Esophagus squamous epithelium (tissue), 5 donors: ENCODE results near the gene SGPP1. TPM values are rescaled to one million over a fixed set of nuclear protein-coding genes. Genes with fewer than 3 reads are reported as not detected.

Experiments used
- DNase-seq: peaks from one replicate; lab custom pipeline; 2025; lab: John Stamatoyannopoulos, UW
- H3K27ac ChIP-seq, 4 donors: fragments of 200-600 bp; sonication (generic); one replicate each; pipeline ENCODE4 v1.5.1; 2016 to 2019; ENCODE audit warnings: mild to moderate bottlenecking in 1 of 4
- H3K27me3 ChIP-seq, 4 donors: fragments of 200-600 bp; sonication (generic); 1 replicate in 3 of 4; 2 replicates in 1 of 4; pipeline versions ENCODE4 v1.5.1 to v1.6.0; 2017 to 2021; ENCODE audit warnings: antibody characterized with exemption in 1 of 4
- H3K36me3 ChIP-seq, 3 donors: fragments of 200-600 bp; sonication (generic); one replicate each; pipeline ENCODE4 v1.5.1; 2016 to 2019
- H3K4me1 ChIP-seq, 3 donors: fragments of 200-600 bp; sonication (generic); one replicate each; pipeline ENCODE4 v1.5.1; 2017 to 2019
- H3K4me3 ChIP-seq, 4 donors: fragments of 200-600 bp; sonication (generic); 1 replicate in 3 of 4; 2 replicates in 1 of 4; pipeline ENCODE4 v1.5.1; 2016 to 2019; ENCODE audit warnings: mild to moderate bottlenecking in 2 of 4, moderate library complexity in 1 of 4
- H3K9me3 ChIP-seq, 3 donors: fragments of 200-600 bp; sonication (generic); one replicate each; pipeline ENCODE4 v1.5.1; 2016 to 2019
- CTCF ChIP-seq, 6 experiments: fragments of 450-650 bp in 4 of 6; fragments of 200-600 bp in 2 of 6; sonication (generic) in 2 of 6; IDR thresholded peaks; one replicate each; pipeline ENCODE4 v1.5.1; 2016 to 2019; ENCODE audit warnings: antibody characterized with exemption in 6 of 6, mild to moderate bottlenecking in 4 of 6, moderate library complexity in 4 of 6
- POLR2A ChIP-seq, 4 donors: fragments of 450-650 bp; IDR thresholded peaks; one replicate each; pipeline ENCODE4 v1.6.1; 2017; ENCODE audit warnings: antibody characterized with exemption in 4 of 4, mild to moderate bottlenecking in 4 of 4, moderate library complexity in 3 of 4
- WGBS, 2 donors: methylation state at CpG; one replicate each; pipeline ENCODE4 v1.1.5; 2018; 5-methylcytosine and 5-hydroxymethylcytosine counted together
- intact Hi-C: fragments of 100-400 bp; cut with DNase I; formaldehyde crosslinking; loops from one replicate; pipeline ENCODE4 v1.15.0; 2022
- total RNA-seq, 4 donors: library from RNA; depleted of rRNA; stranded (reverse); fragments of >200 nt; gene quantifications; one replicate each; pipeline ENCODE4 v1.1.0, GENCODE V29; 2016
- donor health status: DM: yes; HTN: yes; CAD: no.

Gene SGPP1
- total RNA-seq, 4 donors from 2014 or later, result 5.8 to 15.7 (median 14.6) TPM

GRCh38 chr14:63766611-63767010, 38.7 kb upstream of the SGPP1 start:
- H3K36me3 ChIP-seq, result no peaks in the 10 kb centered on the region
- no peak for DNase-seq
- intact Hi-C loops, result loop anchor here (10.0 kb wide), 2 partner anchors 132 to 382 kb away; no protein-coding TSS in a partner anchor
- TF ChIP-seq CTCF (IDR thresholded peaks at IDR 0.05) (no peak), POLR2A (IDR thresholded peaks at IDR 0.05) (no peak)
- peaks cover 0 to 6% (median 0%) of the 10 kb centered on the region in 3 donors for H3K4me1 ChIP-seq
- H3K9me3 ChIP-seq, result no peaks in the 10 kb centered on the region
- H3K27me3 ChIP-seq, result no peaks in the 10 kb centered on the region
- no peak overlapping the region for H3K4me3 ChIP-seq
- no peak overlapping the region for H3K27ac ChIP-seq
- WGBS, 2 donors, result 48 to 53% methylated on average over 3 of the region's 3 CpGs

- Histone ChIP-seq H3K27ac (no peak overlapping the region), H3K9me3 (no peaks in the 10 kb centered on the region), H3K27me3 (no peaks in the 10 kb centered on the region), H3K4me3 (no peak overlapping the region), H3K36me3 (no peaks in the 10 kb centered on the region), H3K4me1 (peaks cover 0 to 6% (median 0%) of the 10 kb centered on the region in 3 donors)
- no peak for DNase-seq
- TF ChIP-seq POLR2A (IDR thresholded peaks at IDR 0.05) (no peak), CTCF (IDR thresholded peaks at IDR 0.05) (no peak)
- 85 to 87% methylated on average over 4 to 6 of the region's 6 CpGs for WGBS, 2 donors
- intact Hi-C loops, result loop anchor here (10.0 kb wide), 2 partner anchors 130 to 380 kb away; no protein-coding TSS in a partner anchor
These were observed 36.8 kb upstream of the SGPP1 start for GRCh38 chr14:63764620-63765139.

- Histone ChIP-seq H3K4me1 (peaks cover 0 to 4% (median 0%) of the 10 kb centered on the region in 3 donors), H3K27ac (no peak overlapping the region), H3K36me3 (no peaks in the 10 kb centered on the region), H3K27me3 (no peaks in the 10 kb centered on the region), H3K9me3 (no peaks in the 10 kb centered on the region), H3K4me3 (no peak overlapping the region)
- intact Hi-C loops, result loop anchor here (10.0 kb wide), 2 partner anchors 129 to 379 kb away; no protein-coding TSS in a partner anchor
- WGBS, 2 donors, result 69 to 74% methylated on average over 4 to 5 of the region's 5 CpGs
- no peak for DNase-seq
- TF ChIP-seq POLR2A (IDR thresholded peaks at IDR 0.05) (no peak), CTCF (IDR thresholded peaks at IDR 0.05) (no peak)
These were observed 36.2 kb upstream of the SGPP1 start for GRCh38 chr14:63764103-63764502.

- 83 to 86% methylated on average over 24 to 26 of the region's 26 CpGs for WGBS, 2 donors
- Histone ChIP-seq H3K9me3 (no peaks in the 10 kb centered on the region), H3K4me3 (no peak overlapping the region), H3K4me1 (no peaks in the 10 kb centered on the region), H3K27me3 (no peaks in the 10 kb centered on the region), H3K36me3 (no peaks in the 10 kb centered on the region), H3K27ac (no peak overlapping the region)
- intact Hi-C loops, result loop anchor here (10.0 kb wide), 2 partner anchors 127 to 377 kb away; no protein-coding TSS in a partner anchor
- TF ChIP-seq CTCF (IDR thresholded peaks at IDR 0.05), result no peak
- TF ChIP-seq POLR2A (IDR thresholded peaks at IDR 0.05), result no peak
- DNase-seq, result no peak
These were observed 33.7 kb upstream of the SGPP1 start for GRCh38 chr14:63761351-63762117.

GRCh38 chr14:63760014-63760413, 32.1 kb upstream of the SGPP1 start:
- no peak overlapping the region for H3K4me3 ChIP-seq
- intact Hi-C loops, result loop anchor here (10.0 kb wide), 2 partner anchors 125 to 375 kb away; no protein-coding TSS in a partner anchor
- DNase-seq, result no peak
- H3K9me3 ChIP-seq, result no peaks in the 10 kb centered on the region
- no peaks in the 10 kb centered on the region for H3K36me3 ChIP-seq
- no peak for TF ChIP-seq CTCF (IDR thresholded peaks at IDR 0.05)
- TF ChIP-seq POLR2A (IDR thresholded peaks at IDR 0.05), result no peak
- WGBS, 2 donors, result 88 to 100% methylated on average over 1 of the region's 1 CpG
- no peaks in the 10 kb centered on the region for H3K4me1 ChIP-seq
- H3K27me3 ChIP-seq, result no peaks in the 10 kb centered on the region
- peak overlapping the region in 1 of 4 donors; percentile 49 for H3K27ac ChIP-seq
